K562 (cell line): Measurements from ENCODE around the gene SCFD2. TPM values are rescaled to one million over a fixed set of nuclear protein-coding genes. Genes with fewer than 3 reads are reported as not detected.
"Not testable (repeated sequence)": the region's sequence is repeated elsewhere in the genome, so short reads cannot be mapped to it uniquely, and the experiment has no call there.

Experiments used
- ATAC-seq: fragments of 200-7000 bp; cut with Tn5 transposase; 3 replicates; pipeline ENCODE4 v1.9.1; 2020; ENCODE audit warnings: moderate library complexity
- BruUV-seq: library from RNA; stranded (reverse); fragments of 400-500 nt; replicated peaks from 2 replicates; lab custom pipeline; 2021; lab: Mats Ljungman, UMichigan
- CTCF ChIA-PET: fragments of 300-600 bp; formaldehyde crosslinking; extraction: SDS; loops from one replicate; lab custom pipeline; 2021; ENCODE audit warnings: low intra/inter-chr PET ratio; lab: Yijun Ruan, JAX
- POLR2A ChIA-PET: fragments of 300-600, 350-650 bp; sonication (Branson Sonifier 250); formaldehyde crosslinking; extraction: SDS; loops from one replicate; lab custom pipeline; 2021; ENCODE audit warnings: antibody characterized with exemption, inconsistent platforms; lab: Yijun Ruan, JAX
- DNase-seq, 4 experiments: peaks; one replicate each; pipeline versions ENCODE4 v3.0.0 to v3.0.0-alpha.2; 2011 to 2018; ENCODE audit warnings: low spot score in 3 of 4, mixed read lengths in 3 of 4; ENCODE audit errors: extremely low read depth in 1 of 4
- FAIRE-seq: peaks from 2 replicates; lab custom pipeline; 2011; peaks lifted over from hg19 to GRCh38; lab: Jason Lieb, UNC
- H2AFZ ChIP-seq: 2 replicates; pipeline ENCODE4 v1.6.0; 2011; ENCODE audit warnings: low read depth, low read length, control low read depth, inconsistent platforms
- H3K27ac ChIP-seq: fragments of 200-600 bp; 3 replicates; pipeline ENCODE4 v1.8.0; 2011; ENCODE audit warnings: low read depth, mild to moderate bottlenecking, control low read depth, inconsistent platforms, low read length, moderate library complexity, mixed read lengths; ENCODE audit errors: extremely low read depth
- H3K27me3 ChIP-seq, 2 experiments: fragments of 300-600 bp in 1 of 2; 2 replicates in 1 of 2; 3 replicates in 1 of 2; pipeline versions ENCODE4 v1.6.0 to v1.8.0; 2011; ENCODE audit warnings: inconsistent platforms in 2 of 2, low read length in 2 of 2, mild to moderate bottlenecking in 1 of 2, mixed read lengths in 1 of 2, moderate library complexity in 1 of 2; ENCODE audit not compliant: control insufficient read depth in 2 of 2, insufficient read depth in 2 of 2
- H3K36me3 ChIP-seq: fragments of 300-600 bp; 3 replicates; pipeline ENCODE4 v1.8.0; 2011; ENCODE audit warnings: mild to moderate bottlenecking, low read length, inconsistent platforms; ENCODE audit not compliant: control insufficient read depth, insufficient read depth
- H3K4me1 ChIP-seq, 2 experiments: fragments of 200-600 bp in 1 of 2; replicated peaks in 1 of 2; 2 replicates in 1 of 2; 3 replicates in 1 of 2; pipeline versions ENCODE4 v1.5.1 to v1.8.0; 2011; ENCODE audit warnings: inconsistent platforms in 2 of 2, low read length in 2 of 2, mild to moderate bottlenecking in 1 of 2, mixed read lengths in 1 of 2, moderate library complexity in 1 of 2; ENCODE audit not compliant: control insufficient read depth in 2 of 2, insufficient read depth in 2 of 2
- H3K4me2 ChIP-seq: 2 replicates; pipeline ENCODE4 v1.6.1; 2011; ENCODE audit warnings: low read length, control low read depth, inconsistent platforms, mixed read lengths; ENCODE audit not compliant: insufficient read depth
- H3K4me3 ChIP-seq: fragments of 200-600 bp; sonication (generic), shearing (Covaris generic); 2 replicates; pipeline ENCODE4 v1.5.1; 2016; ENCODE audit warnings: control low read depth, inconsistent platforms
- H3K79me2 ChIP-seq: fragments of 200-600 bp; 3 replicates; pipeline ENCODE4 v1.8.0; 2011; ENCODE audit warnings: low read length, inconsistent platforms; ENCODE audit not compliant: control insufficient read depth, insufficient read depth
- H3K9ac ChIP-seq, 2 experiments: 2 replicates each; pipeline versions ENCODE4 v1.6.0 to v1.6.1; 2011; ENCODE audit warnings: low read depth in 2 of 2, low read length in 2 of 2, control low read depth in 1 of 2, inconsistent platforms in 1 of 2, mild to moderate bottlenecking in 1 of 2, mixed read lengths in 1 of 2; ENCODE audit not compliant: insufficient read depth in 1 of 2
- H3K9me1 ChIP-seq: one replicate; pipeline ENCODE4 v1.6.0; 2011; ENCODE audit warnings: inconsistent platforms, mild to moderate bottlenecking, low read length, moderate library complexity; ENCODE audit not compliant: control insufficient read depth, insufficient read depth
- H3K9me3 ChIP-seq: replicated peaks from 2 replicates; pipeline ENCODE4 v1.5.1; 2011; ENCODE audit warnings: low read depth, low read length, inconsistent platforms; ENCODE audit not compliant: control insufficient read depth, insufficient read depth
- H4K20me1 ChIP-seq: replicated peaks from 2 replicates; pipeline ENCODE4 v1.6.1; 2011; ENCODE audit warnings: low read length, inconsistent platforms, mixed read lengths; ENCODE audit not compliant: control insufficient read depth, insufficient read depth
- FOXA1 ChIP-seq: fragments of 450-650 bp; IDR thresholded peaks from 2 replicates; pipeline ENCODE4 v1.6.1; 2016; ENCODE audit warnings: mild to moderate bottlenecking, borderline replicate concordance
- KAT7 ChIP-seq: sonication (generic); formaldehyde crosslinking; IDR thresholded peaks from 2 replicates; pipeline ENCODE4 v1.8.0; 2022; ENCODE audit warnings: missing genetic modification reagents, mild to moderate bottlenecking, borderline replicate concordance
- KLF1 ChIP-seq: fragments of 450-650 bp; IDR thresholded peaks from 2 replicates; pipeline ENCODE4 v1.6.1; 2016; ENCODE audit warnings: missing genetic modification characterization, missing compliant biosample characterization
- PCBP2 ChIP-seq: fragments of 200-400 bp; formaldehyde crosslinking; IDR thresholded peaks from 2 replicates; pipeline ENCODE4 v1.6.1; 2018; ENCODE audit warnings: low read length, low read depth, mild to moderate bottlenecking, moderate library complexity; ENCODE audit not compliant: poor library complexity, severe bottlenecking
- ZNF197 ChIP-seq: fragments of 200-800 bp; sonication (Bioruptor generic); IDR thresholded peaks from 2 replicates; pipeline ENCODE4 v1.6.1; 2016; ENCODE audit warnings: low read depth, missing genetic modification characterization, missing compliant biosample characterization
- ZNF445 ChIP-seq: fragments of 250-450 bp; sonication (Bioruptor Pico); IDR thresholded peaks from 2 replicates; pipeline ENCODE4 v1.4.0; 2020; ENCODE audit warnings: low read depth, mild to moderate bottlenecking, moderate library complexity
- ZNF766 ChIP-seq: fragments of 200-800 bp; sonication (Bioruptor generic); conservative IDR thresholded peaks from 2 replicates; pipeline ENCODE4 v1.6.1; 2016; ENCODE audit warnings: missing genetic modification characterization, missing compliant biosample characterization
- WGBS: fragments of 100-300 bp; shearing (Covaris generic); methylation state at CpG from one replicate; pipeline ENCODE4 v1.1.6; 2016; ENCODE audit warnings: low coverage, mixed read lengths; ENCODE audit not compliant: insufficient coverage; ENCODE audit errors: missing lambda C conversion rate; 5-methylcytosine and 5-hydroxymethylcytosine counted together
- in situ Hi-C: fragments of 300-500 bp; cut with MboI; formaldehyde crosslinking; loops from 4 replicates; pipeline ENCODE4 v1.15.0; 2018; ENCODE audit warnings: inconsistent platforms, mixed read lengths
- intact Hi-C: fragments of 100-400 bp; cut with micrococcal nuclease; formaldehyde crosslinking; loops from 2 replicates; pipeline ENCODE4 v1.14.2; 2022
- polyA plus RNA-seq, 8 experiments: library from polyadenylated mRNA; depleted of rRNA in 4 of 8; stranded (reverse) in 5 of 8; unstranded in 3 of 8; fragments of >200 nt; fragmentation: Nextera tagmentation in 2 of 8; fragmentation: Illumina TruSeq in 1 of 8; extraction: Ambion mirVana in 2 of 8; extraction: Trizol in 1 of 8; gene quantifications; 2 replicates each; pipeline versions ENCODE4 v1.2.1 to v1.2.3, GENCODE V29; 2011 to 2014; ENCODE audit warnings: inconsistent platforms in 1 of 8, missing spikeins in 1 of 8
- total RNA-seq, 7 experiments: library from RNA; depleted of rRNA in 6 of 7; stranded (reverse); fragments of >200 nt in 6 of 7; fragmentation: Illumina TruSeq in 2 of 7; extraction: Trizol in 2 of 7; gene quantifications; 2 replicates each; pipeline versions ENCODE4 v1.2.1 to v1.2.3, GENCODE V29; 2011 to 2021; ENCODE audit warnings: low replicate concordance in 1 of 7
- TF ChIP-seq, protein P1 (sequence below): fragments of 250-450 bp; sonication (Bioruptor Pico); IDR thresholded peaks from 2 replicates; pipeline ENCODE4 v1.5.0; 2021; ENCODE audit warnings: mild to moderate bottlenecking, borderline replicate concordance
- TF ChIP-seq, protein P2 (sequence below): sonication (generic); formaldehyde crosslinking; IDR thresholded peaks from 2 replicates; pipeline ENCODE4 v1.8.0; 2022; ENCODE audit warnings: mild to moderate bottlenecking, missing genetic modification reagents

Gene SCFD2
- total and polyA plus RNA-seq, 9 of the 15 experiments (the other 6 are each of a cell fraction or from before 2014, with no cell fraction given): 5.7 to 30.3 (median 22.8) TPM

DNA sequence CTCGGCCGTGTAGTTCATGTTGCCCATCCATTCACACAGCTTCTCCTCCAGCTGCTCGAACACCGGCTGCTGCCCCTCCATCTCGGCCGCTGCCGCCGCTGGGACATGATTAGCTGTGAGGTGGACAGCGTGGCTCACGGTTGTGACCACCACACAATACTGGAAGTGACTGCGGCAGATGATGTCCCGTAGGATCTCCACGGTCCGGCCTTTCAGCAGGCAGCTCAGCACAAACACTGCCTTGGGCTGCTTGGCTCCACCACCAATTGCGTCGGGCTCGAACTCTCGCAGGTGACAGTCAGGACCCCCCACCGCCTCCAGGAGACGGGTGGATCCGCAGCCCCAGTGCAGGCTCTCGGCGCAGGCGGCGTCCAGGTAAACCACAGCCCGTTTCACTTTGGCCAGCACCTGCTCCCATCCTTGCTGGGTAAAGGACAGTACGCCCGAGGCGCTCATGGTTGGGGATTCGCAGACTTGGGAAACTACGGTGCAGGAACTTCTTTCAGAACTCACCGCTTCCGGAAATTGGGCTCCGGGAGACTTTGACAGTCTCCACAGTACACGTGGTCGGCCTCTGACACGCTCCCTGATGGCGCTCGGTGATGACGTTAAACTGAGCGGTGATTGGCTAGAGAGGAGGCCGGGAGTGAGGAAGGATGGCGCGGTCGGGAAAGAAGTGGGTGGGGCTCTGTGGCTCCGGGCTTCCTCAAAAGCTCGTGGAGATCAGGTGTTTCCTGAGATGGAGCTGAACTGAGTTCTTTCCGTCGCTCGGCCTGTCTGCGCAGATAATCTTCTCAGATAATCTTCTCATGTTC is at the start of gene SCFD2 (continued):
- TF ChIP-seq, protein P1, sequence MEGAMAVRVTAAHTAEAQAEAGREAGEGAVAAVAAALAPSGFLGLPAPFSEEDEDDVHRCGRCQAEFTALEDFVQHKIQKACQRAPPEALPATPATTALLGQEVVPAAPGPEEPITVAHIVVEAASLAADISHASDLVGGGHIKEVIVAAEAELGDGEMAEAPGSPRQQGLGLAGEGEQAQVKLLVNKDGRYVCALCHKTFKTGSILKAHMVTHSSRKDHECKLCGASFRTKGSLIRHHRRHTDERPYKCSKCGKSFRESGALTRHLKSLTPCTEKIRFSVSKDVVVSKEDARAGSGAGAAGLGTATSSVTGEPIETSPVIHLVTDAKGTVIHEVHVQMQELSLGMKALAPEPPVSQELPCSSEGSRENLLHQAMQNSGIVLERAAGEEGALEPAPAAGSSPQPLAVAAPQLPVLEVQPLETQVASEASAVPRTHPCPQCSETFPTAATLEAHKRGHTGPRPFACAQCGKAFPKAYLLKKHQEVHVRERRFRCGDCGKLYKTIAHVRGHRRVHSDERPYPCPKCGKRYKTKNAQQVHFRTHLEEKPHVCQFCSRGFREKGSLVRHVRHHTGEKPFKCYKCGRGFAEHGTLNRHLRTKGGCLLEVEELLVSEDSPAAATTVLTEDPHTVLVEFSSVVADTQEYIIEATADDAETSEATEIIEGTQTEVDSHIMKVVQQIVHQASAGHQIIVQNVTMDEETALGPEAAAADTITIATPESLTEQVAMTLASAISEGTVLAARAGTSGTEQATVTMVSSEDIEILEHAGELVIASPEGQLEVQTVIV (CRISPR knock-in tag): no peak
- TF ChIP-seq ZNF197 (CRISPR knock-in tag) (no peak), ZNF445 (CRISPR knock-in tag) (no peak), ZNF766 (CRISPR knock-in tag) (no peak), FOXA1 (no peak), KAT7 (CRISPR knock-in tag) (0 out of 2 replicates have a peak, but pooled peaks have one; percentile 75), PCBP2 (no peak), KLF1 (tag) (no peak)
- TF ChIP-seq, protein P2, sequence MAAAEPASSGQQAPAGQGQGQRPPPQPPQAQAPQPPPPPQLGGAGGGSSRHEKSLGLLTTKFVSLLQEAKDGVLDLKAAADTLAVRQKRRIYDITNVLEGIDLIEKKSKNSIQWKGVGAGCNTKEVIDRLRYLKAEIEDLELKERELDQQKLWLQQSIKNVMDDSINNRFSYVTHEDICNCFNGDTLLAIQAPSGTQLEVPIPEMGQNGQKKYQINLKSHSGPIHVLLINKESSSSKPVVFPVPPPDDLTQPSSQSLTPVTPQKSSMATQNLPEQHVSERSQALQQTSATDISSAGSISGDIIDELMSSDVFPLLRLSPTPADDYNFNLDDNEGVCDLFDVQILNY: no peak

DNA sequence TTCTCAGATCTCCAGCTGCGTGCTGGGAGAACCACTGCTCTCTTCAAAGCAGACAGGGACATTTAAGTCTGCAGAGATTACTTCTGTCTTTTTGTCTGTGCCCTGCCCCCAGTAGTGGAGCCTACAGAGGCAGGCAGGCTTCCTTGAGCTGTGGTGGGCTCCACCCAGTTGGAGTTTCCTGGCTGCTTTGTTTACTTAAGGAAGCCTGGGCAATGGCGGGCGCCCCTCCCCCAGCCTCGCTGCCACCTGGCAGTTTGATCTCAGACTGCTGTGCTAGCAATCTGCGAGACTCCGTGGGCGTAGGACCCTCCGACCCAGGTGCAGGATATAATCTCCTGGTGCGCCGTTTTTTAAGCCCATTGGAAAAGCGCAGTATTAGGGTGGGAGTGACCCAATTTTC is 43.6 kb upstream of the SCFD2 start:
- H3K4me3 ChIP-seq, DNase-seq, BruUV-seq, H2AFZ ChIP-seq, H3K9me1 ChIP-seq, H3K9me3 ChIP-seq, H3K27ac ChIP-seq, CTCF ChIA-PET, H3K9ac ChIP-seq, ATAC-seq, H3K4me1 ChIP-seq, H4K20me1 ChIP-seq, H3K27me3 ChIP-seq, intact Hi-C loops, FAIRE-seq, H3K4me2 ChIP-seq, POLR2A ChIA-PET, in situ Hi-C loops: not testable (repeated sequence)
- Histone ChIP-seq H3K79me2 (peaks cover 33% of the 10 kb centered on the region), H3K36me3 (peaks cover 17% of the 10 kb centered on the region)
- 93% methylated on average over 8 of the region's 11 CpGs for WGBS
